Measurements from ENCODE around the gene RRP9. TPM values are rescaled to one million over a fixed set of nuclear protein-coding genes. Genes with fewer than 3 reads are reported as not detected.

Gene RRP9
- total RNA-seq, 1 donor from 2014 or later = 15.6 TPM

DNA sequence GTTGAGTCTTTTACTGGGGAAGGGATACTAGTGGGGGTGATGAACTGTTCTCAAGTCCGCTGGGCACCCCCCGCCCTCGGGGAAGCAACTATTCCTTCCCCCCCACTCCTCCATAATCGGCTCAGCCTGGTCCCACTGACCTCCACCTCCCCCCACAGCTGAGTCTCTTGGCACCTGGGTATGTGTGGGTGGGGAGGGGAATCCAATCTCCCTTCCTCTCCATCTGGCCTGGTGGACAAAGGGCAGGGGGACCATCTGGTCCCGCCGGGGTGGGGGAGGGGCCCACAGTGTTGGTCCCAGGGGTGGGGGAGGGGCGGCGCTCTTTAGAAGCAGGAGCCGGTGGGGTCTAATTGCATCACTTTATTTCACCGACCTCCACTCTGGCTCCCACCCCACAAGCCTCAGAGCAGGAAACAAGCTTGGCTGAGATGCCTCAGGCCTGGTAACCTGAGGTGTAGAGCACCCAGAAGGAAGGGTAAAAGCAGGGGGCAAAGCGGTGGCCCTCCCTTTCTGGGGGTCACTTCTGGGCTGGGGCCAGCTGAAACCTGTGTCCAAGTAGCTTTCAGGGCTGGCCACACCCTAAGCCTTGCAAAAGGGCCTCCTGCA lies 26.6 kb upstream of the RRP9 start:
- TF ChIP-seq, protein P1, sequence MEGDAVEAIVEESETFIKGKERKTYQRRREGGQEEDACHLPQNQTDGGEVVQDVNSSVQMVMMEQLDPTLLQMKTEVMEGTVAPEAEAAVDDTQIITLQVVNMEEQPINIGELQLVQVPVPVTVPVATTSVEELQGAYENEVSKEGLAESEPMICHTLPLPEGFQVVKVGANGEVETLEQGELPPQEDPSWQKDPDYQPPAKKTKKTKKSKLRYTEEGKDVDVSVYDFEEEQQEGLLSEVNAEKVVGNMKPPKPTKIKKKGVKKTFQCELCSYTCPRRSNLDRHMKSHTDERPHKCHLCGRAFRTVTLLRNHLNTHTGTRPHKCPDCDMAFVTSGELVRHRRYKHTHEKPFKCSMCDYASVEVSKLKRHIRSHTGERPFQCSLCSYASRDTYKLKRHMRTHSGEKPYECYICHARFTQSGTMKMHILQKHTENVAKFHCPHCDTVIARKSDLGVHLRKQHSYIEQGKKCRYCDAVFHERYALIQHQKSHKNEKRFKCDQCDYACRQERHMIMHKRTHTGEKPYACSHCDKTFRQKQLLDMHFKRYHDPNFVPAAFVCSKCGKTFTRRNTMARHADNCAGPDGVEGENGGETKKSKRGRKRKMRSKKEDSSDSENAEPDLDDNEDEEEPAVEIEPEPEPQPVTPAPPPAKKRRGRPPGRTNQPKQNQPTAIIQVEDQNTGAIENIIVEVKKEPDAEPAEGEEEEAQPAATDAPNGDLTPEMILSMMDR (IDR thresholded peaks at IDR 0.05; ENCODE audit: partially characterized antibody, unreplicated experiment) = no peak
- H3K4me1 Mint-ChIP-seq (ENCODE audit: low read depth, unreplicated experiment) = peaks cover 20% of the 10 kb centered on the region
- H3K9me3 Mint-ChIP-seq (ENCODE audit: unreplicated experiment) = peaks cover 35% of the 10 kb centered on the region
- H3K27ac Mint-ChIP-seq (ENCODE audit: unreplicated experiment) = peak overlapping the region; percentile 98
- H3K27me3 Mint-ChIP-seq (ENCODE audit: unreplicated experiment) = peaks cover 31% of the 10 kb centered on the region
- H3K36me3 Mint-ChIP-seq (ENCODE audit: unreplicated experiment) = peaks cover 14% of the 10 kb centered on the region
- H3K4me3 Mint-ChIP-seq (ENCODE audit: unreplicated experiment) = peak overlapping the region; percentile 81
- peak; percentile 87 for DNase-seq

DNA sequence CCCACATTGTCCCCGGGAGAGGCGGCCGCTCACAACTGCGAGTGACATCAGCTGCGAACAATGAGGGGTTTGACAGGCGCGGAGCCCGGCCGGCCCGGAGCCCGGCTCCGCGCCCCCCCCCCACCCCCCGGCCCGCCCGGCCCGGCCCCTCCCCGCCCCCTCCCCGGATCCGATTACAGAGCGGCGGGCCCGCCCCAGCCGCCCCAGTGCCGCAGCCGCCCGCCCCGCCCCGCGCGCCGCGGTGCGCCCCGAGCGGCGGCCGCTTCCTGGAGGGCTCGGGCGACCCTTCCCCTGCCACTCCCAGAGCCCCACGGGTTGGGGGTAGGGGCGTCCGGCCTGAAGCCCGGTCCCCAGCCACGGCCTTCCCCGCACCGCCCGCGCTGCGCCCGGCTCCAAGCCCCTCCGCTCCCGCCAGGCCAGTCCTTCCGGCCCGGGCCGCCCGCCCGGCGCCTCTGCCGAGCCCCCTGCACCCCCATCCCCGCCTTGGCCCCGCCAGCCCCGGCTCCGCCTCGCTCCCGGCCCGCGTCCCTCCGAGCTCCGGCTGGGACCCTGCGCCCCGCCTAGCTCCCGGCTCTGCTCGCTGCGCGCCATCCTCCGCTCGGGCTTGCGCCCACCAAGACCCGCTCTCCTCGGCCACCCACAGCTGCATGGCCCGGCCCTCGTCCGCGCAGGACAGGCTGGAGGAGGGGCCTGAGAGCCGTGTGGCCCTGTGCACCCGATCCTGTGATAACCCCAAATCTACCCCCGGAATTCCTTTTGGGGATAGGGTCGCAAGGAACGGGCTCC lies 25.9 kb upstream of the RRP9 start, which contains the start of gene PCBP4:
Gene PCBP4, minus strand, starts transcription at position 71 of the 786 bp plus-strand sequence. CDS start 6,214 bp downstream, outside the sequence.
- DNase-seq = peak; percentile 79
- H3K4me3 Mint-ChIP-seq (ENCODE audit: unreplicated experiment) = peak within 1 kb of the TSS; percentile 98
- H3K27ac Mint-ChIP-seq (ENCODE audit: unreplicated experiment) = peak within 1 kb of the TSS; percentile 100
- peaks cover 14% of the 10 kb centered on the region for H3K36me3 Mint-ChIP-seq (ENCODE audit: unreplicated experiment)
- H3K9me3 Mint-ChIP-seq (ENCODE audit: unreplicated experiment) = peaks cover 38% of the 10 kb centered on the region
- peaks cover 31% of the 10 kb centered on the region for H3K27me3 Mint-ChIP-seq (ENCODE audit: unreplicated experiment)
- TF ChIP-seq, protein P1 (IDR thresholded peaks at IDR 0.05; ENCODE audit: partially characterized antibody, unreplicated experiment) = no peak
- peaks cover 23% of the 10 kb centered on the region for H3K4me1 Mint-ChIP-seq (ENCODE audit: low read depth, unreplicated experiment)

DNA sequence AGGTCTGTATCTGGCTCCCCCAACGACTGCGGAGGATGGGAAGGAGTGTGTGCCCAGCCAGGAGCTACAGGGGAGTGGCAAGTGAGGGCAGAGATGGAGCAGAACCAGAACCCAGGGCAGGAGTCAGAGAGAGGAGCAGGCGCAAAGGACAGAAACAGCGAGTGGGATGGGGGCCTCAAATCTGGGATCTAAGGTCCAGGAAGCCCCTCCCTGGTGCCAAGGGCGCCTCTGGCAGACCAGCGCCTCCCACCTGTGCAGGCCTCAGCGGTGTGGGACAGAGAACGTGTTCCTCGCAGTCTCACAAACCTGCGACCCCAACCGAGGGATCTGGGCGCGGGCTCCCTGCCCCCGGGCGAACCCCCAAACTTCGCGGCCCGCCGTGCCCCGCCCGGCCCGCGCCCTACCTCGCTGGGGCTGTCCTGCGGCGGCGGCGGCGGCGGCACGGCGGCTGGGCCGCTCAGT lies 25.2 kb upstream of the RRP9 start:
- peak overlapping the region; percentile 100 for H3K27ac Mint-ChIP-seq (ENCODE audit: unreplicated experiment)
- peaks cover 40% of the 10 kb centered on the region for H3K9me3 Mint-ChIP-seq (ENCODE audit: unreplicated experiment)
- peak overlapping the region; percentile 98 for H3K4me3 Mint-ChIP-seq (ENCODE audit: unreplicated experiment)
- H3K27me3 Mint-ChIP-seq (ENCODE audit: unreplicated experiment) = peaks cover 32% of the 10 kb centered on the region
- peaks cover 29% of the 10 kb centered on the region for H3K4me1 Mint-ChIP-seq (ENCODE audit: low read depth, unreplicated experiment)
- DNase-seq = no peak
- H3K36me3 Mint-ChIP-seq (ENCODE audit: unreplicated experiment) = peaks cover 14% of the 10 kb centered on the region
- TF ChIP-seq, protein P1 (IDR thresholded peaks at IDR 0.05; ENCODE audit: partially characterized antibody, unreplicated experiment) = no peak

DNA sequence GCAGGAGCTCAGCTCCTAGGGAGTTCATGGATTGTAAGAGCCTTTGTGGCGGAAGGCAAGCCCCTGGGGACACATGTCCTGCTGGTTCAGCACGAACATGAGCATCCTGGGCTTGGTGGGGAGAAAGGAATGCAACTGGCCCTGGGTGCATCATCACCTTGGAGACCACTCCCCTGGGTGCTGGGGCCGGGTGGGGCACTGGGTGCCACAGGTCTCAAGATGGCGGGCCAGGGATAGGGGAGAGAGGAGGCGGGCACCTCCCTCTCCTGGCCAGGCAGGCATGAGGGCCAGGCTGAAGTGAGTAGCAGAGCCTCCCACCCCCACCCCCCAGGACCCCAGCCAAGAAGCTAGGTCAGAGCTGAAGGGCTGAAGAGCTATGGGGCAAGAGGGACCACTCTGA lies 24.8 kb upstream of the RRP9 start:
- peak; percentile 49 for DNase-seq
- peaks cover 36% of the 10 kb centered on the region for H3K27me3 Mint-ChIP-seq (ENCODE audit: unreplicated experiment)
- peaks cover 14% of the 10 kb centered on the region for H3K36me3 Mint-ChIP-seq (ENCODE audit: unreplicated experiment)
- peak overlapping the region; percentile 100 for H3K27ac Mint-ChIP-seq (ENCODE audit: unreplicated experiment)
- TF ChIP-seq, protein P1 (IDR thresholded peaks at IDR 0.05; ENCODE audit: partially characterized antibody, unreplicated experiment) = no peak
- peaks cover 33% of the 10 kb centered on the region for H3K4me1 Mint-ChIP-seq (ENCODE audit: low read depth, unreplicated experiment)
- peak overlapping the region; percentile 98 for H3K4me3 Mint-ChIP-seq (ENCODE audit: unreplicated experiment)
- H3K9me3 Mint-ChIP-seq (ENCODE audit: unreplicated experiment) = peaks cover 43% of the 10 kb centered on the region

All from glutamatergic neuron (in vitro differentiated cells).